Measurements from ENCODE around the gene PCBP3. TPM values are rescaled to one million over a fixed set of nuclear protein-coding genes. Genes with fewer than 3 reads are reported as not detected.

Gene PCBP3
- total RNA-seq, 2 experiments from 2014 or later: 3.4 to 3.8 TPM

- H3K27ac ChIP-seq (ENCODE audit: low read depth in 1 of 2, low read length in 2 of 2): no peak overlapping the region
- no peak overlapping the region for H3K27ac Mint-ChIP-seq
- DNase-seq (no peak), ATAC-seq (ENCODE audit: poor library complexity) (no peak)
- ChIA-PET CTCF (no interaction called here), POLR2A (no interaction called here)
- H3K36me3 Mint-ChIP-seq (ENCODE audit: low read depth): no peaks in the 10 kb centered on the region
- H3K4me3 Mint-ChIP-seq: no peak overlapping the region
- TF ChIP-seq CTCF (IDR thresholded peaks at IDR 0.05): no peak
- H3K27me3 ChIP-seq (ENCODE audit: control insufficient read depth in 1 of 2, insufficient read depth in 2 of 2, low read length in 2 of 2): no peaks in the 10 kb centered on the region
- no peaks in the 10 kb centered on the region for H3K4me1 Mint-ChIP-seq (ENCODE audit: low read depth)
- no peaks in the 10 kb centered on the region for H3K9me3 Mint-ChIP-seq
- H3K9me3 ChIP-seq (ENCODE audit: control insufficient read depth in 1 of 2, insufficient read depth in 1 of 2, low read length in 2 of 2): no peaks in the 10 kb centered on the region
- no peaks in the 10 kb centered on the region for H3K27me3 Mint-ChIP-seq
- peaks cover 4% of the 10 kb centered on the region for H3K4me1 ChIP-seq (ENCODE audit: insufficient read depth, low read length)
- H3K36me3 ChIP-seq (ENCODE audit: insufficient read depth, low read length): no peaks in the 10 kb centered on the region
- no peak overlapping the region for H3K4me3 ChIP-seq (ENCODE audit: low read length)
- intact Hi-C loops (cut with DNase I, micrococcal nuclease): no loop called here
Observed at GRCh38 chr21:45938453-45938755, 294.9 kb downstream of the PCBP3 start.

GRCh38 chr21:45938811-45939520 is 295.4 kb downstream of the PCBP3 start:
- Mint-ChIP-seq H3K9me3 (no peaks in the 10 kb centered on the region), H3K27ac (no peak overlapping the region), H3K4me1 (ENCODE audit: low read depth) (no peaks in the 10 kb centered on the region), H3K27me3 (no peaks in the 10 kb centered on the region), H3K4me3 (no peak overlapping the region), H3K36me3 (ENCODE audit: low read depth) (no peaks in the 10 kb centered on the region)
- DNase-seq: no peak
- Histone ChIP-seq H3K9me3 (ENCODE audit: control insufficient read depth in 1 of 2, insufficient read depth in 1 of 2, low read length in 2 of 2) (no peaks in the 10 kb centered on the region), H3K4me3 (ENCODE audit: low read length) (no peak overlapping the region), H3K27me3 (ENCODE audit: control insufficient read depth in 1 of 2, insufficient read depth in 2 of 2, low read length in 2 of 2) (no peaks in the 10 kb centered on the region), H3K4me1 (ENCODE audit: insufficient read depth, low read length) (peaks cover 1% of the 10 kb centered on the region), H3K36me3 (ENCODE audit: insufficient read depth, low read length) (no peaks in the 10 kb centered on the region), H3K27ac (ENCODE audit: low read depth in 1 of 2, low read length in 2 of 2) (no peak overlapping the region)
- POLR2A ChIA-PET: no interaction called here
- CTCF ChIA-PET: no interaction called here
- TF ChIP-seq CTCF (IDR thresholded peaks at IDR 0.05): no peak
- no peak for ATAC-seq (ENCODE audit: poor library complexity)
- intact Hi-C loops (cut with DNase I, micrococcal nuclease): no loop called here

- Histone ChIP-seq H3K27me3 (ENCODE audit: control insufficient read depth in 1 of 2, insufficient read depth in 2 of 2, low read length in 2 of 2) (no peaks in the 10 kb centered on the region), H3K4me3 (ENCODE audit: low read length) (no peak overlapping the region), H3K9me3 (ENCODE audit: control insufficient read depth in 1 of 2, insufficient read depth in 1 of 2, low read length in 2 of 2) (no peaks in the 10 kb centered on the region), H3K36me3 (ENCODE audit: insufficient read depth, low read length) (no peaks in the 10 kb centered on the region), H3K4me1 (ENCODE audit: insufficient read depth, low read length) (no peaks in the 10 kb centered on the region), H3K27ac (ENCODE audit: low read depth in 1 of 2, low read length in 2 of 2) (no peak overlapping the region)
- Mint-ChIP-seq H3K27ac (no peak overlapping the region), H3K4me3 (no peak overlapping the region), H3K27me3 (no peaks in the 10 kb centered on the region), H3K36me3 (ENCODE audit: low read depth) (no peaks in the 10 kb centered on the region), H3K9me3 (no peaks in the 10 kb centered on the region), H3K4me1 (ENCODE audit: low read depth) (no peaks in the 10 kb centered on the region)
- DNase-seq (no peak), ATAC-seq (ENCODE audit: poor library complexity) (no peak)
- ChIA-PET POLR2A (no interaction called here), CTCF (no interaction called here)
- no peak for TF ChIP-seq CTCF (IDR thresholded peaks at IDR 0.05)
- intact Hi-C loops (cut with DNase I, micrococcal nuclease): loop anchor here in 1 of 2 experiments (10.0 kb wide), 1 partner anchor 75 kb away; no protein-coding TSS in a partner anchor
Observed at GRCh38 chr21:45939521-45940045, 296.1 kb downstream of the PCBP3 start.

All from CD4-positive, alpha-beta T cell (primary cell).